ENCODE measurements around the gene CACNA1I.

- TF ChIP-seq ELK4 (IDR thresholded peaks at IDR 0.05; ENCODE audit: borderline replicate concordance, low read depth, low read length): no peak
- TF ChIP-seq, protein P1, sequence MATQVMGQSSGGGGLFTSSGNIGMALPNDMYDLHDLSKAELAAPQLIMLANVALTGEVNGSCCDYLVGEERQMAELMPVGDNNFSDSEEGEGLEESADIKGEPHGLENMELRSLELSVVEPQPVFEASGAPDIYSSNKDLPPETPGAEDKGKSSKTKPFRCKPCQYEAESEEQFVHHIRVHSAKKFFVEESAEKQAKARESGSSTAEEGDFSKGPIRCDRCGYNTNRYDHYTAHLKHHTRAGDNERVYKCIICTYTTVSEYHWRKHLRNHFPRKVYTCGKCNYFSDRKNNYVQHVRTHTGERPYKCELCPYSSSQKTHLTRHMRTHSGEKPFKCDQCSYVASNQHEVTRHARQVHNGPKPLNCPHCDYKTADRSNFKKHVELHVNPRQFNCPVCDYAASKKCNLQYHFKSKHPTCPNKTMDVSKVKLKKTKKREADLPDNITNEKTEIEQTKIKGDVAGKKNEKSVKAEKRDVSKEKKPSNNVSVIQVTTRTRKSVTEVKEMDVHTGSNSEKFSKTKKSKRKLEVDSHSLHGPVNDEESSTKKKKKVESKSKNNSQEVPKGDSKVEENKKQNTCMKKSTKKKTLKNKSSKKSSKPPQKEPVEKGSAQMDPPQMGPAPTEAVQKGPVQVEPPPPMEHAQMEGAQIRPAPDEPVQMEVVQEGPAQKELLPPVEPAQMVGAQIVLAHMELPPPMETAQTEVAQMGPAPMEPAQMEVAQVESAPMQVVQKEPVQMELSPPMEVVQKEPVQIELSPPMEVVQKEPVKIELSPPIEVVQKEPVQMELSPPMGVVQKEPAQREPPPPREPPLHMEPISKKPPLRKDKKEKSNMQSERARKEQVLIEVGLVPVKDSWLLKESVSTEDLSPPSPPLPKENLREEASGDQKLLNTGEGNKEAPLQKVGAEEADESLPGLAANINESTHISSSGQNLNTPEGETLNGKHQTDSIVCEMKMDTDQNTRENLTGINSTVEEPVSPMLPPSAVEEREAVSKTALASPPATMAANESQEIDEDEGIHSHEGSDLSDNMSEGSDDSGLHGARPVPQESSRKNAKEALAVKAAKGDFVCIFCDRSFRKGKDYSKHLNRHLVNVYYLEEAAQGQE (tag by site-specific recombination; IDR thresholded peaks at IDR 0.05): no peak
- no peak for TF ChIP-seq ZNF513 (tag by site-specific recombination; IDR thresholded peaks at IDR 0.05)
- TF ChIP-seq, protein P2, sequence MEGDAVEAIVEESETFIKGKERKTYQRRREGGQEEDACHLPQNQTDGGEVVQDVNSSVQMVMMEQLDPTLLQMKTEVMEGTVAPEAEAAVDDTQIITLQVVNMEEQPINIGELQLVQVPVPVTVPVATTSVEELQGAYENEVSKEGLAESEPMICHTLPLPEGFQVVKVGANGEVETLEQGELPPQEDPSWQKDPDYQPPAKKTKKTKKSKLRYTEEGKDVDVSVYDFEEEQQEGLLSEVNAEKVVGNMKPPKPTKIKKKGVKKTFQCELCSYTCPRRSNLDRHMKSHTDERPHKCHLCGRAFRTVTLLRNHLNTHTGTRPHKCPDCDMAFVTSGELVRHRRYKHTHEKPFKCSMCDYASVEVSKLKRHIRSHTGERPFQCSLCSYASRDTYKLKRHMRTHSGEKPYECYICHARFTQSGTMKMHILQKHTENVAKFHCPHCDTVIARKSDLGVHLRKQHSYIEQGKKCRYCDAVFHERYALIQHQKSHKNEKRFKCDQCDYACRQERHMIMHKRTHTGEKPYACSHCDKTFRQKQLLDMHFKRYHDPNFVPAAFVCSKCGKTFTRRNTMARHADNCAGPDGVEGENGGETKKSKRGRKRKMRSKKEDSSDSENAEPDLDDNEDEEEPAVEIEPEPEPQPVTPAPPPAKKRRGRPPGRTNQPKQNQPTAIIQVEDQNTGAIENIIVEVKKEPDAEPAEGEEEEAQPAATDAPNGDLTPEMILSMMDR (tag by site-specific recombination; IDR thresholded peaks at IDR 0.05): no peak
- no peak for TF ChIP-seq ZNF37A (tag by site-specific recombination; IDR thresholded peaks at IDR 0.05)
- no peak for TF ChIP-seq KLF16 (tag by site-specific recombination; IDR thresholded peaks at IDR 0.05)
- TF ChIP-seq ZIC2 (tag by site-specific recombination; IDR thresholded peaks at IDR 0.05): no peak
- TF ChIP-seq ZNF175 (tag by site-specific recombination; IDR thresholded peaks at IDR 0.05): no peak
Measured at GRCh38 chr22:39734866-39735265, 164.3 kb downstream of the CACNA1I start.

Data from HEK293 (cell line).